ENCODE data around the gene PTBP1.
"Not testable (repeated sequence)": the region's sequence is repeated elsewhere in the genome, so short reads cannot be mapped to it uniquely, and the experiment has no call there.

Gene PTBP1

GRCh38 chr19:812049-812746 is 14.9 kb downstream of the PTBP1 start:
- H3K27ac ChIP-seq (ENCODE audit: low read length): no peak overlapping the region
- no peaks in the 10 kb centered on the region for H3K27me3 ChIP-seq (ENCODE audit: control insufficient read depth, insufficient read depth, low read length)
- no peak overlapping the region for H3K4me3 ChIP-seq (ENCODE audit: low read length)
- peaks cover 60% of the 10 kb centered on the region for H3K36me3 ChIP-seq (ENCODE audit: control insufficient read depth, insufficient read depth, low read length)
- no CpG with 5 or more reads among the region's 80 CpGs for WGBS (ENCODE audit: insufficient coverage, insufficient read length)
- H3K9me3 ChIP-seq (ENCODE audit: control insufficient read depth, insufficient read depth, low read length): no peaks in the 10 kb centered on the region
- no peak for DNase-seq (ENCODE audit: low read depth, low spot score)
- no peaks in the 10 kb centered on the region; the same call in 1 of the 2 replicates for H3K4me1 ChIP-seq (ENCODE audit: control insufficient read depth, insufficient read depth, low read length)

- Histone ChIP-seq H3K4me3 (ENCODE audit: low read length) (no peak overlapping the region; the same call in 1 of the 2 replicates), H3K9me3 (ENCODE audit: control insufficient read depth, insufficient read depth, low read length) (no peaks in the 10 kb centered on the region), H3K4me1 (ENCODE audit: control insufficient read depth, insufficient read depth, low read length) (no peaks in the 10 kb centered on the region; the same call in 1 of the 2 replicates), H3K36me3 (ENCODE audit: control insufficient read depth, insufficient read depth, low read length) (peaks cover 54% of the 10 kb centered on the region), H3K27ac (ENCODE audit: low read length) (no peak overlapping the region), H3K27me3 (ENCODE audit: control insufficient read depth, insufficient read depth, low read length) (no peaks in the 10 kb centered on the region)
- no peak for DNase-seq (ENCODE audit: low read depth, low spot score)
- no CpG with 5 or more reads among the region's 72 CpGs for WGBS (ENCODE audit: insufficient coverage, insufficient read length)
Measured at GRCh38 chr19:812747-813218, 15.5 kb downstream of the PTBP1 start.

- H3K9me3 ChIP-seq (ENCODE audit: control insufficient read depth, insufficient read depth, low read length): no peaks in the 10 kb centered on the region
- no peak overlapping the region for H3K4me3 ChIP-seq (ENCODE audit: low read length)
- H3K27ac ChIP-seq (ENCODE audit: low read length): no peak overlapping the region
- H3K4me1 ChIP-seq (ENCODE audit: control insufficient read depth, insufficient read depth, low read length): no peaks in the 10 kb centered on the region; the same call in 1 of the 2 replicates
- H3K36me3 ChIP-seq (ENCODE audit: control insufficient read depth, insufficient read depth, low read length): peaks cover 47% of the 10 kb centered on the region
- no peaks in the 10 kb centered on the region for H3K27me3 ChIP-seq (ENCODE audit: control insufficient read depth, insufficient read depth, low read length)
- DNase-seq (ENCODE audit: low read depth, low spot score): no peak
- no CpG with 5 or more reads among the region's 87 CpGs for WGBS (ENCODE audit: insufficient coverage, insufficient read length)
Measured at GRCh38 chr19:813219-814151, 16.2 kb downstream of the PTBP1 start.

- Histone ChIP-seq H3K27me3 (ENCODE audit: control insufficient read depth, insufficient read depth, low read length) (no peaks in the 10 kb centered on the region), H3K36me3 (ENCODE audit: control insufficient read depth, insufficient read depth, low read length) (peaks cover 40% of the 10 kb centered on the region), H3K27ac (ENCODE audit: low read length) (no peak overlapping the region), H3K4me1 (ENCODE audit: control insufficient read depth, insufficient read depth, low read length) (no peaks in the 10 kb centered on the region; the same call in 1 of the 2 replicates), H3K4me3 (ENCODE audit: low read length) (no peak overlapping the region), H3K9me3 (ENCODE audit: control insufficient read depth, insufficient read depth, low read length) (no peaks in the 10 kb centered on the region)
- WGBS (ENCODE audit: insufficient coverage, insufficient read length): no CpG with 5 or more reads among the region's 49 CpGs
- no peak for DNase-seq (ENCODE audit: low read depth, low spot score)
Measured at GRCh38 chr19:814152-815078, 17.2 kb downstream of the PTBP1 start.

- H3K36me3 ChIP-seq (ENCODE audit: control insufficient read depth, insufficient read depth, low read length): peaks cover 34% of the 10 kb centered on the region
- H3K4me3 ChIP-seq (ENCODE audit: low read length): no peak overlapping the region
Measured at GRCh38 chr19:815079-815774, 18.0 kb downstream of the PTBP1 start.

GRCh38 chr19:815775-816499 is 18.7 kb downstream of the PTBP1 start:
- 100% methylated on average over 2 of the region's 13 CpGs for WGBS (ENCODE audit: insufficient coverage, insufficient read length)
- H3K4me1 ChIP-seq (ENCODE audit: control insufficient read depth, insufficient read depth, low read length): no peaks in the 10 kb centered on the region; the same call in 1 of the 2 replicates
- no peaks in the 10 kb centered on the region for H3K27me3 ChIP-seq (ENCODE audit: control insufficient read depth, insufficient read depth, low read length)
- no peak overlapping the region for H3K27ac ChIP-seq (ENCODE audit: low read length)
- H3K36me3 ChIP-seq (ENCODE audit: control insufficient read depth, insufficient read depth, low read length): peaks cover 27% of the 10 kb centered on the region
- no peaks in the 10 kb centered on the region for H3K9me3 ChIP-seq (ENCODE audit: control insufficient read depth, insufficient read depth, low read length)
- H3K4me3 ChIP-seq (ENCODE audit: low read length): no peak overlapping the region
- DNase-seq (ENCODE audit: low read depth, low spot score): no peak

More at GRCh38 chr19:815079-815774, 18.0 kb downstream of the PTBP1 start:
- DNase-seq (ENCODE audit: low read depth, low spot score): no peak
- no peaks in the 10 kb centered on the region; the same call in 1 of the 2 replicates for H3K4me1 ChIP-seq (ENCODE audit: control insufficient read depth, insufficient read depth, low read length)
- H3K9me3 ChIP-seq (ENCODE audit: control insufficient read depth, insufficient read depth, low read length): no peaks in the 10 kb centered on the region
- H3K27ac ChIP-seq (ENCODE audit: low read length): no peak overlapping the region
- no CpG with 5 or more reads among the region's 47 CpGs for WGBS (ENCODE audit: insufficient coverage, insufficient read length)
- no peaks in the 10 kb centered on the region for H3K27me3 ChIP-seq (ENCODE audit: control insufficient read depth, insufficient read depth, low read length)

GRCh38 chr19:816500-816857 is 19.2 kb downstream of the PTBP1 start:
- DNase-seq (ENCODE audit: low read depth, low spot score): no peak
- H3K9me3 ChIP-seq (ENCODE audit: control insufficient read depth, insufficient read depth, low read length): no peaks in the 10 kb centered on the region
- peaks cover 26% of the 10 kb centered on the region for H3K36me3 ChIP-seq (ENCODE audit: control insufficient read depth, insufficient read depth, low read length)
- no peak overlapping the region for H3K27ac ChIP-seq (ENCODE audit: low read length)
- 100% methylated on average over 2 of the region's 2 CpGs for WGBS (ENCODE audit: insufficient coverage, insufficient read length)
- H3K4me3 ChIP-seq (ENCODE audit: low read length): no peak overlapping the region
- no peaks in the 10 kb centered on the region for H3K27me3 ChIP-seq (ENCODE audit: control insufficient read depth, insufficient read depth, low read length)
- no peaks in the 10 kb centered on the region; the same call in 1 of the 2 replicates for H3K4me1 ChIP-seq (ENCODE audit: control insufficient read depth, insufficient read depth, low read length)

- not testable (repeated sequence) for H3K36me3 ChIP-seq (ENCODE audit: control insufficient read depth, insufficient read depth, low read length); H3K4me3 ChIP-seq (ENCODE audit: low read length); H3K9me3 ChIP-seq (ENCODE audit: control insufficient read depth, insufficient read depth, low read length); H3K4me1 ChIP-seq (ENCODE audit: control insufficient read depth, insufficient read depth, low read length); H3K27me3 ChIP-seq (ENCODE audit: control insufficient read depth, insufficient read depth, low read length); DNase-seq (ENCODE audit: low read depth, low spot score); H3K27ac ChIP-seq (ENCODE audit: low read length)
- WGBS (ENCODE audit: insufficient coverage, insufficient read length): no CpG with 5 or more reads among the region's 5 CpGs
Measured at GRCh38 chr19:820212-820611, 23.0 kb downstream of the PTBP1 start.

- H3K9me3 ChIP-seq (ENCODE audit: control insufficient read depth, insufficient read depth, low read length): no peaks in the 10 kb centered on the region
- H3K27ac ChIP-seq (ENCODE audit: low read length): no peak overlapping the region
- H3K36me3 ChIP-seq (ENCODE audit: control insufficient read depth, insufficient read depth, low read length): no peaks in the 10 kb centered on the region; the same call in 1 of the 2 replicates
- WGBS (ENCODE audit: insufficient coverage, insufficient read length): no CpG with 5 or more reads among the region's 64 CpGs
- H3K4me1 ChIP-seq (ENCODE audit: control insufficient read depth, insufficient read depth, low read length): peaks cover 2% of the 10 kb centered on the region; the same call in 1 of the 2 replicates
- H3K27me3 ChIP-seq (ENCODE audit: control insufficient read depth, insufficient read depth, low read length): no peaks in the 10 kb centered on the region
- DNase-seq (ENCODE audit: low read depth, low spot score): no peak
- peak overlapping the region; percentile 72 for H3K4me3 ChIP-seq (ENCODE audit: low read length)
Measured at GRCh38 chr19:821231-821824, 24.1 kb downstream of the PTBP1 start.
